Smooth muscle cell of the umbilical artery (primary cell): Measurements from ENCODE around the gene DMBX1. TPM values are rescaled to one million over a fixed set of nuclear protein-coding genes. Genes with fewer than 3 reads are reported as not detected.

ENCODE experiments used
- total RNA-seq: library from RNA; depleted of rRNA; stranded (reverse); fragments of >200 nt; gene quantifications from 2 replicates; pipeline ENCODE4 v1.2.3, GENCODE V29; 2014

Gene DMBX1
- not detected in 2 replicates for total RNA-seq

DNA sequence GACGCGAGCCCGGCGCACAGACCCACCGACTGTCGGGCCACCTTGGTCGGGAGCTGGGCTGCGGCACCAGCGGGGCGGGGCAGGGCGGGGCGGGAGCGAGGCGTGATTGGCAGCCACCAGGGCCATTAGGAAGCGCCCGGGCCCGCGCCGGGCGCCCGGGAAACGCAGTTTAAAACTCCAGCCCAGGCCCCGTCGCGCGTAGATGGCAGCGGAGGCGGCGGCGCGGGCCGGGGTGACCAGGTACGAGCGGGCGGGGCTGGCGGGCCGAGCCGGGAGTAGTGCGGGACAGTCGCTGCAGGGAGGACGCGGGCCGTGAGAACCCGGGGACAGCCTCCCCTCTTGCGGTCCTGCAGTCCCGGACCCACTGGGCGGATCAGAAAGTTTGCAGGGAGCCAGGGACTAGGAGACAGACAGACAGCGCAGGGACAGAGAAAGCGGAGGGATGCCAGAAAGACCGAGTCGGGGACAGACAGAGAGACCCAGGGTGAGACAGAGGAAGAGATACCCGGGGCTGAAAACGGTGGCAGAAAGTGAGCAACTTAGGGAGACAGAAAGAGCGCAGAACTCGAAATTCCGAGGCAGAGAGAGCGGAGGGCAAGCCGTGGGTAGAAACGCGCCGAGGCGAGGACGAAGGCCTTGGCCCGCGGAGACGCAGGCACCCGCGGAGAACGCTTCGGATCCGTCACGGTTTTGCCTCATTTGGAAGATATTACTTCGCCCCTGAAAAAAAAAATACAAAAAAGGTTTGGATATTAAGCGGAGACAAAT lies at the start of gene DMBX1:
Gene DMBX1, plus strand, starts transcription at position 199 of the 768 bp plus-strand sequence. CDS start 17,175 bp downstream, outside the sequence.

Other genes with a start within 250 kb of the DMBX1 start
- gene RAD54L, start 242.1 kb upstream of the DMBX1 start, total RNA-seq = 0.89 and 3.6 TPM in 2 replicates
- gene LRRC41, start 186.2 kb upstream of the DMBX1 start, total RNA-seq = 91.5 and 116 TPM in 2 replicates
- gene UQCRH, start 186.1 kb upstream of the DMBX1 start, total RNA-seq = 226 and 710 TPM in 2 replicates
- gene NSUN4, start 149.0 kb upstream of the DMBX1 start, total RNA-seq = 10.7 and 13.5 TPM in 2 replicates
- gene FAAH, start 95.5 kb upstream of the DMBX1 start, total RNA-seq = 0.30 and 1.6 TPM in 2 replicates
- gene KNCN, start 61.8 kb downstream of the DMBX1 start, total RNA-seq = not detected in 2 replicates
- 19.9 and 21.6 TPM in 2 replicates for gene MKNK1, start 114.4 kb downstream of the DMBX1 start, total RNA-seq
- 11.3 and 13.7 TPM in 2 replicates for gene MOB3C, start 127.0 kb downstream of the DMBX1 start, total RNA-seq
- 44.8 and 51.4 TPM in 2 replicates for gene ATPAF1, start 178.5 kb downstream of the DMBX1 start, total RNA-seq
- not detected in 2 replicates for gene TEX38, start 182.0 kb downstream of the DMBX1 start, total RNA-seq
- gene EFCAB14, start 229.3 kb downstream of the DMBX1 start, total RNA-seq = 33.3 and 62.9 TPM in 2 replicates